HCT116 (cell line): Measurements from ENCODE around the gene FOXP1.

Experiments
- CTCF ChIP-seq, 3 experiments: fragments of 200-600 bp in 1 of 3; sonication (generic) in 1 of 3; IDR thresholded peaks in 2 of 3; conservative IDR thresholded peaks in 1 of 3; 2 replicates each; pipeline ENCODE4 v1.5.1; 2012 to 2017; ENCODE audit warnings: low read depth in 2 of 3, low read length in 2 of 3, antibody characterized with exemption in 1 of 3, borderline replicate concordance in 1 of 3, control low read depth in 1 of 3, mild to moderate bottlenecking in 1 of 3, mixed read lengths in 1 of 3, mixed run types in 1 of 3, moderate library complexity in 1 of 3; ENCODE audit not compliant: insufficient read depth in 1 of 3
- EGR1 ChIP-seq: IDR thresholded peaks from 2 replicates; pipeline ENCODE4 v1.6.1; 2012; ENCODE audit warnings: low read depth
- EZH2 ChIP-seq: fragments of 200-600 bp; sonication (generic); IDR thresholded peaks from 2 replicates; pipeline ENCODE4 v1.6.1; 2017; ENCODE audit warnings: antibody characterized with exemption, mixed run types
- EZH2phosphoT487 ChIP-seq: fragments of 200-600 bp; IDR thresholded peaks from 2 replicates; pipeline ENCODE4 v1.6.1; 2018; ENCODE audit warnings: antibody characterized with exemption, borderline replicate concordance
- FOSL1 ChIP-seq: IDR thresholded peaks from 2 replicates; pipeline ENCODE4 v1.6.1; 2012; ENCODE audit warnings: low read depth
- JUND ChIP-seq: IDR thresholded peaks from 2 replicates; pipeline ENCODE4 v1.6.1; 2012
- POLR2A ChIP-seq: IDR thresholded peaks from 2 replicates; pipeline ENCODE4 v1.7.0; 2011; ENCODE audit warnings: borderline replicate concordance; ENCODE audit not compliant: insufficient read depth, insufficient read length; ENCODE audit errors: extremely low read depth
- POLR2AphosphoS5 ChIP-seq: IDR thresholded peaks from 2 replicates; pipeline ENCODE4 v1.6.1; 2011; ENCODE audit warnings: mild to moderate bottlenecking, low read depth, low read length, moderate library complexity
- RAD21 ChIP-seq: IDR thresholded peaks from 2 replicates; pipeline ENCODE4 v1.6.1; 2012; ENCODE audit warnings: low read depth, mild to moderate bottlenecking
- SIN3A ChIP-seq: IDR thresholded peaks from 2 replicates; pipeline ENCODE4 v1.6.1; 2012; ENCODE audit warnings: low read depth
- SP1 ChIP-seq: IDR thresholded peaks from 2 replicates; pipeline ENCODE4 v1.6.1; 2012; ENCODE audit warnings: low read depth
- ZFX ChIP-seq: fragments of 450-650 bp; IDR thresholded peaks from 2 replicates; pipeline ENCODE4 v1.6.1; 2017
- ZNF274 ChIP-seq: fragments of 200-500 bp; sonication (Bioruptor generic); IDR thresholded peaks from 2 replicates; pipeline ENCODE4 v1.6.1; 2014; ENCODE audit warnings: mild to moderate bottlenecking, low read depth, low read length, inconsistent platforms
- TF ChIP-seq, protein P1 (sequence below): IDR thresholded peaks from 2 replicates; pipeline ENCODE4 v1.6.1; 2012

GRCh38 chr3:71061581-71061980, 521.9 kb downstream of the FOXP1 start:
- TF ChIP-seq FOSL1 (no peak), CTCF (IDR thresholded peaks at IDR 0.05 in 2 of 3, conservative IDR thresholded peaks at IDR 0.05 in 1 of 3; ENCODE audit: borderline replicate concordance in 1 of 3, insufficient read depth in 1 of 3, low read depth in 2 of 3, low read length in 2 of 3) (no peak), EGR1 (no peak), POLR2A (no peak), EZH2phosphoT487 (no peak), RAD21 (no peak), EZH2 (no peak), SP1 (no peak), JUND (no peak), ZFX (no peak), ZNF274 (no peak), POLR2AphosphoS5 (no peak), SIN3A (no peak)
- TF ChIP-seq, protein P1, sequence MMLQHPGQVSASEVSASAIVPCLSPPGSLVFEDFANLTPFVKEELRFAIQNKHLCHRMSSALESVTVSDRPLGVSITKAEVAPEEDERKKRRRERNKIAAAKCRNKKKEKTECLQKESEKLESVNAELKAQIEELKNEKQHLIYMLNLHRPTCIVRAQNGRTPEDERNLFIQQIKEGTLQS, result no peak
